T-helper 22 cell (primary cell): ENCODE measurements around the gene SLIT3.

Source experiments
- DNase-seq: peaks from one replicate; pipeline ENCODE4 v3.0.0-alpha.2; 2020; ENCODE audit warnings: low read depth

The SLIT3 gene

GRCh38 chr5:168925160-168925559 lies 375.8 kb downstream of the SLIT3 start:
- no peak for DNase-seq

GRCh38 chr5:168921147-168921866 lies 379.6 kb downstream of the SLIT3 start:
- DNase-seq: no peak

GRCh38 chr5:168920019-168920810 lies 380.7 kb downstream of the SLIT3 start:
- no peak for DNase-seq

- DNase-seq: no peak
Measured at GRCh38 chr5:168917947-168918600, 382.9 kb downstream of the SLIT3 start.

- DNase-seq: no peak
Measured at GRCh38 chr5:168916852-168917251, 384.1 kb downstream of the SLIT3 start.

- no peak for DNase-seq
Measured at GRCh38 chr5:168916266-168916665, 384.7 kb downstream of the SLIT3 start.

- DNase-seq: no peak
Measured at GRCh38 chr5:168914491-168914890, 386.4 kb downstream of the SLIT3 start.

GRCh38 chr5:168910874-168911273 lies 390.1 kb downstream of the SLIT3 start:
- DNase-seq: no peak

GRCh38 chr5:168908207-168908606 lies 392.7 kb downstream of the SLIT3 start:
- no peak for DNase-seq

GRCh38 chr5:168903061-168903460 lies 397.9 kb downstream of the SLIT3 start:
- no peak for DNase-seq

GRCh38 chr5:168899673-168900072 lies 401.3 kb downstream of the SLIT3 start:
- no peak for DNase-seq

GRCh38 chr5:168899264-168899663 lies 401.7 kb downstream of the SLIT3 start:
- no peak for DNase-seq

- no peak for DNase-seq
Measured at GRCh38 chr5:168898247-168898911, 402.6 kb downstream of the SLIT3 start.

GRCh38 chr5:168897387-168898122 lies 403.4 kb downstream of the SLIT3 start:
- no peak for DNase-seq

- no peak for DNase-seq
Measured at GRCh38 chr5:168895295-168896071, 405.5 kb downstream of the SLIT3 start.

- DNase-seq: no peak
Measured at GRCh38 chr5:168893283-168893682, 407.7 kb downstream of the SLIT3 start.

GRCh38 chr5:168892618-168893186 lies 408.2 kb downstream of the SLIT3 start:
- DNase-seq: no peak

GRCh38 chr5:168890816-168891812 lies 409.8 kb downstream of the SLIT3 start:
- DNase-seq: no peak

GRCh38 chr5:168889039-168889438 lies 411.9 kb downstream of the SLIT3 start:
- DNase-seq: no peak
